ENCODE measurements around the gene PPP1R1B. TPM values are rescaled to one million over a fixed set of nuclear protein-coding genes. Genes with fewer than 3 reads are reported as not detected.

Gene PPP1R1B
- total and polyA plus RNA-seq, 2 of the 4 experiments (the other 2 are of a cell fraction), result not detected

DNA sequence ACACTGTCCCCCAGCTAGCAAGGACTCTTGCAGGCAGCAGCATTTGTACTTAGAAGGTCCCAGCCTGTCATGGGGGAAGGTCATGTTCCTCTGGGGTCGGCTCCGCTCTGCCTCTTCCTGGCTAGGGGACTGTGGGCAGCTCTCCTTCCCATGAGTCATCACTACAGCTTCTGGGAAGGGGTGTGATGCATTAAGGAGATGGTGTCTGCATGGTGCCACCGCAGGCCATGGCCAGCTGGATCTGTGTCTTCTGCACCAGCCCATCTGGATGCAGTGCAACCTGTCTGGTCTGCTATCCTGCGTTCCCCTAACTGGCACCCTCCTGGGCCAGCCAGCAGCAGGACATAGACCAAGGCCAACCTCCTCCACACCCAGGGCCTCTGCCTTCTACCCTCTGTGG lies 16.5 kb downstream of the PPP1R1B start:
- Histone ChIP-seq H3K4ac (ENCODE audit: low read depth, low read length) (no peak overlapping the region), H4K91ac (ENCODE audit: insufficient read depth, low read depth, low read length) (no peak overlapping the region), H3K18ac (ENCODE audit: low read depth, low read length) (no peak overlapping the region), H3K9me3 (ENCODE audit: control insufficient read depth, insufficient read depth, low read length) (no peaks in the 10 kb centered on the region), H3K4me2 (ENCODE audit: low read depth, low read length) (no peak overlapping the region), H2BK20ac (ENCODE audit: low read depth, low read length) (no peak overlapping the region), H2BK120ac (ENCODE audit: low read depth, low read length) (no peak overlapping the region), H3K27me3 (ENCODE audit: control insufficient read depth, insufficient read depth, low read length) (no peaks in the 10 kb centered on the region), H4K20me1 (ENCODE audit: insufficient read depth, low read length) (peaks cover 63% of the 10 kb centered on the region), H4K5ac (ENCODE audit: low read depth, low read length) (no peak overlapping the region), H3K79me1 (ENCODE audit: low read depth in 1 of 2, low read length in 2 of 2) (peaks cover 34 to 88% of the 10 kb centered on the region in 2 experiments), H3K14ac (replicated peaks; ENCODE audit: low read depth, low read length) (no peak overlapping the region), H2AFZ (replicated peaks; ENCODE audit: low read length, poor library complexity) (no peak overlapping the region), H3K27ac (ENCODE audit: insufficient read depth, low read length) (no peak overlapping the region), H2AK9ac (replicated peaks; ENCODE audit: low read depth, low read length, poor library complexity) (peak overlapping the region; percentile 23), H3K4me3 (ENCODE audit: insufficient read depth, low read depth, low read length) (no peak overlapping the region), H3K23ac (ENCODE audit: low read depth, low read length) (no peak overlapping the region), H2BK15ac (ENCODE audit: low read depth, low read length) (no peak overlapping the region), H3K9me1 (ENCODE audit: insufficient read depth, low read length) (peaks cover 36% of the 10 kb centered on the region), H3K36me3 (ENCODE audit: control insufficient read depth, insufficient read depth, low read length) (no peaks in the 10 kb centered on the region), H2BK5ac (ENCODE audit: low read depth, low read length, poor library complexity, severe bottlenecking) (no peak overlapping the region), H3K56ac (ENCODE audit: extremely low read depth, insufficient read depth, low read length) (no peak overlapping the region), H3K9ac (ENCODE audit: low read depth, low read length) (no peak overlapping the region), H4K8ac (ENCODE audit: low read depth in 2 of 2, low read length in 2 of 2) (peak overlapping the region in 1 of 2 experiments; percentile 29; a peak in 1 of 4 replicates), H3K4me1 (ENCODE audit: control insufficient read depth, insufficient read depth, low read length) (peaks cover 15% of the 10 kb centered on the region), H2AK5ac (ENCODE audit: low read depth, low read length) (peak overlapping the region; percentile 52)
- DNase-seq (peak; percentile 34), ATAC-seq (ENCODE audit: low read depth) (peak; percentile 67)
- in situ Hi-C loops (cut with MboI; ENCODE audit: low sequenced_read_pairs) (no loop called here), dilution Hi-C loops (cut with HindIII; ENCODE audit: low sequenced_read_pairs, unreplicated experiment) (no loop called here), intact Hi-C loops (cut with micrococcal nuclease) (no loop called here)
- BruUV-seq (replicated peaks), result no TSS peak
- 80% methylated on average over 1 of the region's 4 CpGs; no CpG with 5 or more reads in 1 of the 2 experiments for WGBS, 2 experiments (ENCODE audit: extremely low coverage in 2 of 2, insufficient read length in 1 of 2)
- CTCF ChIA-PET, result interaction anchor here (1.0 kb wide), 1 partner anchor 20 kb away, joined by 3 read pairs; no protein-coding TSS in a partner anchor
- TF ChIP-seq FOS (IDR thresholded peaks at IDR 0.05; ENCODE audit: low read depth, low read length), result peak; percentile 38; the same call in 1 of the 2 replicates
- TF ChIP-seq, protein P1, sequence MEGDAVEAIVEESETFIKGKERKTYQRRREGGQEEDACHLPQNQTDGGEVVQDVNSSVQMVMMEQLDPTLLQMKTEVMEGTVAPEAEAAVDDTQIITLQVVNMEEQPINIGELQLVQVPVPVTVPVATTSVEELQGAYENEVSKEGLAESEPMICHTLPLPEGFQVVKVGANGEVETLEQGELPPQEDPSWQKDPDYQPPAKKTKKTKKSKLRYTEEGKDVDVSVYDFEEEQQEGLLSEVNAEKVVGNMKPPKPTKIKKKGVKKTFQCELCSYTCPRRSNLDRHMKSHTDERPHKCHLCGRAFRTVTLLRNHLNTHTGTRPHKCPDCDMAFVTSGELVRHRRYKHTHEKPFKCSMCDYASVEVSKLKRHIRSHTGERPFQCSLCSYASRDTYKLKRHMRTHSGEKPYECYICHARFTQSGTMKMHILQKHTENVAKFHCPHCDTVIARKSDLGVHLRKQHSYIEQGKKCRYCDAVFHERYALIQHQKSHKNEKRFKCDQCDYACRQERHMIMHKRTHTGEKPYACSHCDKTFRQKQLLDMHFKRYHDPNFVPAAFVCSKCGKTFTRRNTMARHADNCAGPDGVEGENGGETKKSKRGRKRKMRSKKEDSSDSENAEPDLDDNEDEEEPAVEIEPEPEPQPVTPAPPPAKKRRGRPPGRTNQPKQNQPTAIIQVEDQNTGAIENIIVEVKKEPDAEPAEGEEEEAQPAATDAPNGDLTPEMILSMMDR (conservative IDR thresholded peaks at IDR 0.05; ENCODE audit: low read depth, low read length), result no peak
- TF ChIP-seq RFX5 (IDR thresholded peaks at IDR 0.05; ENCODE audit: low read depth, low read length), result no peak
- no peak for TF ChIP-seq SMC3 (IDR thresholded peaks at IDR 0.05; ENCODE audit: low read depth, low read length)
- POLR2A ChIA-PET (ENCODE audit: unreplicated experiment), result no interaction called here
